ENCODE results near the gene KCNIP3.

The KCNIP3 gene

GRCh38 chr2:95391641-95392310 lies 94.6 kb downstream of the KCNIP3 start:
- Histone ChIP-seq H4K20me1 (ENCODE audit: insufficient read depth, low read length) (no peaks in the 10 kb centered on the region), H3K79me2 (ENCODE audit: low read length) (no peaks in the 10 kb centered on the region), H2AFZ (ENCODE audit: low read depth, low read length) (no peak overlapping the region), H3K4me3 (ENCODE audit: low read length) (no peak overlapping the region), H3K36me3 (replicated peaks; ENCODE audit: low read depth, low read length) (no peaks in the 10 kb centered on the region), H3K27ac (ENCODE audit: low read length) (no peak overlapping the region), H3K4me2 (ENCODE audit: low read length) (no peak overlapping the region), H3K27me3 (ENCODE audit: low read depth, low read length) (no peaks in the 10 kb centered on the region), H3K9me3 (ENCODE audit: insufficient read depth, low read length) (no peaks in the 10 kb centered on the region), H3K4me1 (ENCODE audit: low read length) (no peaks in the 10 kb centered on the region), H3K9ac (ENCODE audit: low read length) (no peak overlapping the region)
- TF ChIP-seq, protein P1, sequence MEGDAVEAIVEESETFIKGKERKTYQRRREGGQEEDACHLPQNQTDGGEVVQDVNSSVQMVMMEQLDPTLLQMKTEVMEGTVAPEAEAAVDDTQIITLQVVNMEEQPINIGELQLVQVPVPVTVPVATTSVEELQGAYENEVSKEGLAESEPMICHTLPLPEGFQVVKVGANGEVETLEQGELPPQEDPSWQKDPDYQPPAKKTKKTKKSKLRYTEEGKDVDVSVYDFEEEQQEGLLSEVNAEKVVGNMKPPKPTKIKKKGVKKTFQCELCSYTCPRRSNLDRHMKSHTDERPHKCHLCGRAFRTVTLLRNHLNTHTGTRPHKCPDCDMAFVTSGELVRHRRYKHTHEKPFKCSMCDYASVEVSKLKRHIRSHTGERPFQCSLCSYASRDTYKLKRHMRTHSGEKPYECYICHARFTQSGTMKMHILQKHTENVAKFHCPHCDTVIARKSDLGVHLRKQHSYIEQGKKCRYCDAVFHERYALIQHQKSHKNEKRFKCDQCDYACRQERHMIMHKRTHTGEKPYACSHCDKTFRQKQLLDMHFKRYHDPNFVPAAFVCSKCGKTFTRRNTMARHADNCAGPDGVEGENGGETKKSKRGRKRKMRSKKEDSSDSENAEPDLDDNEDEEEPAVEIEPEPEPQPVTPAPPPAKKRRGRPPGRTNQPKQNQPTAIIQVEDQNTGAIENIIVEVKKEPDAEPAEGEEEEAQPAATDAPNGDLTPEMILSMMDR (IDR thresholded peaks at IDR 0.05; ENCODE audit: low read depth, low read length) = no peak
- TF ChIP-seq EZH2phosphoT487 (IDR thresholded peaks at IDR 0.05; ENCODE audit: low read depth) = no peak

- no peaks in the 10 kb centered on the region for H3K9me3 ChIP-seq (ENCODE audit: insufficient read depth, low read length)
- H2AFZ ChIP-seq (ENCODE audit: low read depth, low read length) = no peak overlapping the region
- no peaks in the 10 kb centered on the region for H3K4me1 ChIP-seq (ENCODE audit: low read length)
- H3K4me2 ChIP-seq (ENCODE audit: low read length) = no peak overlapping the region
- H3K27me3 ChIP-seq (ENCODE audit: low read depth, low read length) = no peaks in the 10 kb centered on the region
- H4K20me1 ChIP-seq (ENCODE audit: insufficient read depth, low read length) = no peaks in the 10 kb centered on the region
- no peak overlapping the region for H3K27ac ChIP-seq (ENCODE audit: low read length)
- H3K36me3 ChIP-seq (replicated peaks; ENCODE audit: low read depth, low read length) = no peaks in the 10 kb centered on the region
- no peaks in the 10 kb centered on the region for H3K79me2 ChIP-seq (ENCODE audit: low read length)
- TF ChIP-seq, protein P1 (IDR thresholded peaks at IDR 0.05; ENCODE audit: low read depth, low read length) = no peak
- TF ChIP-seq EZH2phosphoT487 (IDR thresholded peaks at IDR 0.05; ENCODE audit: low read depth) = no peak
- H3K4me3 ChIP-seq (ENCODE audit: low read length) = no peak overlapping the region
- H3K9ac ChIP-seq (ENCODE audit: low read length) = no peak overlapping the region
Measured at GRCh38 chr2:95392320-95392719, 95.2 kb downstream of the KCNIP3 start.

DNA sequence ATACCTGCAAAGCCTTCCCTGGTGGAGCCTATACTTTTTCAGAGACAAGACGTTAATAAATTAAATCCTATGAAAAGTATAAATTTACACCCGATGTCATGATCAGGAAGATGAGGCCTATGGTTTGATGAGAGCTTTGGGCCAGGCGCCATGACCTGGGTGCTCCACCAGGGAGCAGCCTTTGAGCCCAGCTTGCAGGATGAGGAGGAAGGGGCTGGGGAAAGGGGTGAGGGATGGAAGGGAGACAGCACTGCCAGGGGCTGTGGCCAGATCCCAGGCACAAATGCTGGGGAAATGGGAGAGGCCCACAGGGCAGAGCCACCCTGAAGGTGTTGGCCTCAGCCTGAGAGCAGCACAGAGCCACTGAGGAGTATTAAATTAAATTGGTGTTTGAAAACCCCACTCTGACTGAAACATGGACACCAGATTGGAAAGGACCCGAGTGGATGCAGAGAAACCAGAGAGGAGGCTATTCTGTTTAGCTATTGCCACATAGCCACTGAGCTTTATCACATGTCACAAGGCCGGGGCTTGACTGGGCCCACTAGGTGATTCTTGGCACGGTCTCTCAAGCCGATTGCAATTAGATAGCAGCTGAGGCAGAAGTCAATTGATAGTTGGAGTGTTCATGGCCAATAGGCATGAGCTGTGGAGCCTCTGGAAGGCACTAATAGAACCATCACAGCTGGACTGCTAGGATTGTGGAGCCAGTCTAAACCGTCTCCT lies 95.7 kb downstream of the KCNIP3 start:
- Histone ChIP-seq H3K36me3 (replicated peaks; ENCODE audit: low read depth, low read length) (no peaks in the 10 kb centered on the region), H3K9ac (ENCODE audit: low read length) (no peak overlapping the region), H2AFZ (ENCODE audit: low read depth, low read length) (no peak overlapping the region), H3K4me3 (ENCODE audit: low read length) (no peak overlapping the region), H3K27ac (ENCODE audit: low read length) (no peak overlapping the region), H3K9me3 (ENCODE audit: insufficient read depth, low read length) (no peaks in the 10 kb centered on the region), H3K27me3 (ENCODE audit: low read depth, low read length) (no peaks in the 10 kb centered on the region), H3K4me2 (ENCODE audit: low read length) (no peak overlapping the region), H4K20me1 (ENCODE audit: insufficient read depth, low read length) (no peaks in the 10 kb centered on the region), H3K4me1 (ENCODE audit: low read length) (no peaks in the 10 kb centered on the region), H3K79me2 (ENCODE audit: low read length) (no peaks in the 10 kb centered on the region)
- TF ChIP-seq, protein P1 (IDR thresholded peaks at IDR 0.05; ENCODE audit: low read depth, low read length) = 0 out of 2 replicates have a peak, but pooled peaks have one; percentile 21
- no peak for TF ChIP-seq EZH2phosphoT487 (IDR thresholded peaks at IDR 0.05; ENCODE audit: low read depth)

DNA sequence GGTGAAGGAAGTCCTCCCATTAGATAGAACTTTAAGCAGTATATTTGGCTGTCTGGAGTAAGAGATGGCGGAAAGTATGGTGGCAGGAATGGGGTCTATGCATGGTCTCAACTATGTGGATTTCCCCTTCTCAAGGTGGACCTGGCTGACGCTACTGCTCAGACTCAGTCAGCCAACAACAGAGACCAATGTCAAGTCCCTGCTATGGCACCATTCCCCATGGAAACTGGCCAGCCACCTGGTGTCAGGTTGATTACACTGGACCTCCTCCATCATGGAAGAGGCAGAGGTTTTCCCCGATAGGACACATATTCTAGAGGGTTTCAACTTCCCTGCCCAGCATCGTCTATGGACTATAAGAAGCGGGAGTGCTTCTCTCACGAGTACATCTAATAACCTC lies 96.8 kb downstream of the KCNIP3 start:
- Histone ChIP-seq H3K4me3 (ENCODE audit: low read length) (no peak overlapping the region), H3K27ac (ENCODE audit: low read length) (no peak overlapping the region), H3K36me3 (replicated peaks; ENCODE audit: low read depth, low read length) (no peaks in the 10 kb centered on the region), H3K4me2 (ENCODE audit: low read length) (no peak overlapping the region), H2AFZ (ENCODE audit: low read depth, low read length) (no peak overlapping the region), H3K4me1 (ENCODE audit: low read length) (no peaks in the 10 kb centered on the region), H4K20me1 (ENCODE audit: insufficient read depth, low read length) (no peaks in the 10 kb centered on the region), H3K27me3 (ENCODE audit: low read depth, low read length) (no peaks in the 10 kb centered on the region), H3K9me3 (ENCODE audit: insufficient read depth, low read length) (no peaks in the 10 kb centered on the region), H3K9ac (ENCODE audit: low read length) (no peak overlapping the region), H3K79me2 (ENCODE audit: low read length) (no peaks in the 10 kb centered on the region)
- no peak for TF ChIP-seq EZH2phosphoT487 (IDR thresholded peaks at IDR 0.05; ENCODE audit: low read depth)
- TF ChIP-seq, protein P1 (IDR thresholded peaks at IDR 0.05; ENCODE audit: low read depth, low read length) = no peak
